HepG2 (cell line): Measurements from ENCODE around the gene PSMD1. TPM values are rescaled to one million over a fixed set of nuclear protein-coding genes. Genes with fewer than 3 reads are reported as not detected.

ENCODE experiments used
- NR2C2 ChIP-seq: sonication (generic); formaldehyde crosslinking; IDR thresholded peaks from 2 replicates; pipeline ENCODE4 v1.4.0; 2020; ENCODE audit warnings: missing genetic modification reagents, mild to moderate bottlenecking, moderate library complexity, borderline replicate concordance
- SMARCE1 ChIP-seq: fragments of 450-650 bp; IDR thresholded peaks from 2 replicates; pipeline ENCODE4 v1.6.1; 2017; ENCODE audit warnings: borderline replicate concordance
- SOX6 ChIP-seq, 2 experiments: fragments of 450-650 bp in 1 of 2; sonication (generic) in 1 of 2; formaldehyde crosslinking in 1 of 2; IDR thresholded peaks; 2 replicates each; pipeline versions ENCODE4 v1.4.0 to v1.6.1; 2017 to 2020; ENCODE audit warnings: antibody characterized with exemption in 1 of 2, mild to moderate bottlenecking in 1 of 2, missing genetic modification reagents in 1 of 2
- SP1 ChIP-seq, 2 experiments: fragments of 450-650 bp in 1 of 2; sonication (generic) in 1 of 2; formaldehyde crosslinking in 1 of 2; IDR thresholded peaks; 2 replicates each; pipeline versions ENCODE4 v1.4.0 to v1.6.1; 2016 to 2020; ENCODE audit warnings: missing genetic modification reagents in 1 of 2
- ZBTB42 ChIP-seq: sonication (generic); formaldehyde crosslinking; IDR thresholded peaks from 2 replicates; pipeline ENCODE4 v1.5.0; 2020; ENCODE audit warnings: mild to moderate bottlenecking, missing genetic modification reagents
- ZNF33B ChIP-seq: sonication (generic); formaldehyde crosslinking; IDR thresholded peaks from 2 replicates; pipeline ENCODE4 v1.5.1; 2020; ENCODE audit warnings: mild to moderate bottlenecking, missing genetic modification reagents
- ZNF367 ChIP-seq: sonication (generic); formaldehyde crosslinking; IDR thresholded peaks from 2 replicates; pipeline ENCODE4 v1.4.0; 2020; ENCODE audit warnings: missing genetic modification reagents, borderline replicate concordance
- ZNF501 ChIP-seq: sonication (generic); formaldehyde crosslinking; IDR thresholded peaks from 2 replicates; pipeline ENCODE4 v1.5.1; 2020; ENCODE audit warnings: mild to moderate bottlenecking, moderate library complexity, missing genetic modification reagents
- ZNF569 ChIP-seq: sonication (generic); formaldehyde crosslinking; IDR thresholded peaks from 2 replicates; pipeline ENCODE4 v1.5.0; 2020; ENCODE audit warnings: mild to moderate bottlenecking, missing genetic modification reagents, moderate library complexity, borderline replicate concordance
- ZNF605 ChIP-seq: sonication (generic); formaldehyde crosslinking; IDR thresholded peaks from 2 replicates; pipeline ENCODE4 v1.8.0; 2022; ENCODE audit warnings: mild to moderate bottlenecking, missing genetic modification reagents
- ZNF766 ChIP-seq: sonication (generic); formaldehyde crosslinking; IDR thresholded peaks from 2 replicates; pipeline ENCODE4 v1.5.0; 2020; ENCODE audit warnings: missing genetic modification reagents, borderline replicate concordance
- ZNF782 ChIP-seq: sonication (generic); formaldehyde crosslinking; IDR thresholded peaks from 2 replicates; pipeline ENCODE4 v1.4.0; 2020; ENCODE audit warnings: missing genetic modification reagents, mild to moderate bottlenecking, borderline replicate concordance
- ZNF788 ChIP-seq: sonication (generic); formaldehyde crosslinking; IDR thresholded peaks from 2 replicates; pipeline ENCODE4 v1.5.0; 2020; ENCODE audit warnings: mild to moderate bottlenecking, missing genetic modification reagents, borderline replicate concordance
- polyA plus RNA-seq, 8 experiments: library from polyadenylated mRNA; depleted of rRNA in 3 of 8; stranded (reverse) in 7 of 8; unstranded in 1 of 8; fragments of >200 nt; fragmentation: Illumina TruSeq in 4 of 8; extraction: Trizol in 4 of 8; gene quantifications; 2 replicates each; pipeline versions ENCODE4 v1.2.1 to v1.2.3, GENCODE V29; 2011 to 2016; ENCODE audit warnings: low read depth in 4 of 8, missing spikeins in 1 of 8, mixed read lengths in 1 of 8; ENCODE audit not compliant: insufficient read depth in 1 of 8
- total RNA-seq, 5 experiments: library from RNA; depleted of rRNA; stranded (reverse); fragments of >200 nt; fragmentation: Illumina TruSeq; extraction: Trizol; gene quantifications; 2 replicates each; pipeline ENCODE4 v1.2.3, GENCODE V29; 2016; ENCODE audit warnings: low read depth in 1 of 5
- TF ChIP-seq, protein P1 (sequence below): IDR thresholded peaks from 2 replicates; pipeline ENCODE4 v1.6.1; 2016
- TF ChIP-seq, protein P2 (sequence below): IDR thresholded peaks from 2 replicates; pipeline ENCODE4 v1.4.0; 2020; ENCODE audit warnings: mild to moderate bottlenecking, missing genetic modification reagents
- TF ChIP-seq, protein P3 (sequence below): IDR thresholded peaks from 2 replicates; pipeline ENCODE4 v1.6.1; 2018; ENCODE audit warnings: missing genetic modification reagents
- TF ChIP-seq, protein P4 (sequence below): sonication (generic); formaldehyde crosslinking; IDR thresholded peaks from 2 replicates; pipeline ENCODE4 v1.4.0; 2020; ENCODE audit warnings: missing genetic modification reagents

Gene PSMD1
- total and polyA plus RNA-seq, 2 of the 13 experiments (the other 11 are each of a cell fraction or from before 2014, with no cell fraction given): 136 to 191 TPM

DNA sequence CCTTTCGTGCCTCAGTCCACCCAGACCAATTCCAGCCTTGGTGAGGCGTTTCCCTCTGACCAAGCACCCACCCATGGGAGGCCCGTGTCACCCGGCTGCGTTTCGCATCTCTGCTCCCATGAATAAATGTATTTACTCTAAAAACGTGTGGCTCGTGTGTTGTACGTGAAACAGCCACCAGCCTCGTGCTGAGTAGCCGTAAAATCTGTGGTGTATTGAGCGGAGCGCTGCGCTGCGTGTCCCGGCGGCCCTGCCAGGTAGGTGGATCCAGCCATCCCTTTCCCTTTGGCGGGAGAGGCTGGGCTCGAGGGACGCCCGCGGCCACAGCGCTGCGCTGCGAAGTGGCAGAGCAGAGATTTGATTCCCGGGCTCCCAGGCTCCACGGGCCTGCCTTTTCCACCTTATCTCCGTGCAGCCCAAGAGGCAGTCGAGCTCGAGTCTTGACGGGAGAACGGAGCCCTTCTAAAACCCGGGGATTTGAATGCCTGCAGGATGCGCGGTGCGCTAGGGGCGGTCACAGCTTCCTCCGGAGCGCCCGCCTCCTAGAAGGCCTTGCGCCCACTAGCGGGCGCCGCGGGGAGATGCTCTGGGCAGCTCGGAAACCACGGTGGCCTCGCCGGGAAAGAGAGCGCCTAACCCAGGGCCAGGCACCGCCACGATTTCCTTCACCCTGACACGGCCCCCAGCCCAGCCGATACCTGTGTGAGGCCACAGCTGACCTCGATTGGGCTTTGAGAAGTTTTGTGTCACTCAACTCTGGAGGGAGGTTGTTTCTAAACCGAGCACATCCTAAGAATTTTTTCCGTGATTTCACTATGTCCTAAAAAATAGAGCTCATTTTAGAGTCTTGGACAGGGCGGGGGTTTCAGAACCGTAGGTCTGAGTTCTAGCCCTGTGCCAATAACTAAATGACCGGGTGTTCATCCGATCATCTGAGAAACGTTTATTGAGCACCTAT is 3.9 kb upstream of the PSMD1 start (continued):
- TF ChIP-seq ZNF788 (CRISPR knock-in tag): peak; percentile 73; the same call in 1 of the 2 replicates
- TF ChIP-seq, protein P1, sequence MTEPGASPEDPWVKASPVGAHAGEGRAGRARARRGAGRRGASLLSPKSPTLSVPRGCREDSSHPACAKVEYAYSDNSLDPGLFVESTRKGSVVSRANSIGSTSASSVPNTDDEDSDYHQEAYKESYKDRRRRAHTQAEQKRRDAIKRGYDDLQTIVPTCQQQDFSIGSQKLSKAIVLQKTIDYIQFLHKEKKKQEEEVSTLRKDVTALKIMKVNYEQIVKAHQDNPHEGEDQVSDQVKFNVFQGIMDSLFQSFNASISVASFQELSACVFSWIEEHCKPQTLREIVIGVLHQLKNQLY (CRISPR knock-in tag): peak; percentile 51; the same call in 1 of the 2 replicates
- peak; percentile 74; the same call in 1 of the 2 replicates for TF ChIP-seq ZNF33B (CRISPR knock-in tag)
- peak; percentile 15; the same call in 1 of the 2 replicates for TF ChIP-seq ZNF569 (CRISPR knock-in tag)
- TF ChIP-seq, protein P2, sequence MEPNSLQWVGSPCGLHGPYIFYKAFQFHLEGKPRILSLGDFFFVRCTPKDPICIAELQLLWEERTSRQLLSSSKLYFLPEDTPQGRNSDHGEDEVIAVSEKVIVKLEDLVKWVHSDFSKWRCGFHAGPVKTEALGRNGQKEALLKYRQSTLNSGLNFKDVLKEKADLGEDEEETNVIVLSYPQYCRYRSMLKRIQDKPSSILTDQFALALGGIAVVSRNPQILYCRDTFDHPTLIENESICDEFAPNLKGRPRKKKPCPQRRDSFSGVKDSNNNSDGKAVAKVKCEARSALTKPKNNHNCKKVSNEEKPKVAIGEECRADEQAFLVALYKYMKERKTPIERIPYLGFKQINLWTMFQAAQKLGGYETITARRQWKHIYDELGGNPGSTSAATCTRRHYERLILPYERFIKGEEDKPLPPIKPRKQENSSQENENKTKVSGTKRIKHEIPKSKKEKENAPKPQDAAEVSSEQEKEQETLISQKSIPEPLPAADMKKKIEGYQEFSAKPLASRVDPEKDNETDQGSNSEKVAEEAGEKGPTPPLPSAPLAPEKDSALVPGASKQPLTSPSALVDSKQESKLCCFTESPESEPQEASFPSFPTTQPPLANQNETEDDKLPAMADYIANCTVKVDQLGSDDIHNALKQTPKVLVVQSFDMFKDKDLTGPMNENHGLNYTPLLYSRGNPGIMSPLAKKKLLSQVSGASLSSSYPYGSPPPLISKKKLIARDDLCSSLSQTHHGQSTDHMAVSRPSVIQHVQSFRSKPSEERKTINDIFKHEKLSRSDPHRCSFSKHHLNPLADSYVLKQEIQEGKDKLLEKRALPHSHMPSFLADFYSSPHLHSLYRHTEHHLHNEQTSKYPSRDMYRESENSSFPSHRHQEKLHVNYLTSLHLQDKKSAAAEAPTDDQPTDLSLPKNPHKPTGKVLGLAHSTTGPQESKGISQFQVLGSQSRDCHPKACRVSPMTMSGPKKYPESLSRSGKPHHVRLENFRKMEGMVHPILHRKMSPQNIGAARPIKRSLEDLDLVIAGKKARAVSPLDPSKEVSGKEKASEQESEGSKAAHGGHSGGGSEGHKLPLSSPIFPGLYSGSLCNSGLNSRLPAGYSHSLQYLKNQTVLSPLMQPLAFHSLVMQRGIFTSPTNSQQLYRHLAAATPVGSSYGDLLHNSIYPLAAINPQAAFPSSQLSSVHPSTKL (CRISPR knock-in tag): peak; percentile 78
- TF ChIP-seq ZNF782 (CRISPR knock-in tag): peak; percentile 64
- peak; percentile 79 for TF ChIP-seq ZNF605
- peak; percentile 50; the same call in 1 of the 2 replicates for TF ChIP-seq ZBTB42
- 0 out of 2 replicates have a peak, but pooled peaks have one; percentile 74 for TF ChIP-seq ZNF766
- TF ChIP-seq, protein P3, sequence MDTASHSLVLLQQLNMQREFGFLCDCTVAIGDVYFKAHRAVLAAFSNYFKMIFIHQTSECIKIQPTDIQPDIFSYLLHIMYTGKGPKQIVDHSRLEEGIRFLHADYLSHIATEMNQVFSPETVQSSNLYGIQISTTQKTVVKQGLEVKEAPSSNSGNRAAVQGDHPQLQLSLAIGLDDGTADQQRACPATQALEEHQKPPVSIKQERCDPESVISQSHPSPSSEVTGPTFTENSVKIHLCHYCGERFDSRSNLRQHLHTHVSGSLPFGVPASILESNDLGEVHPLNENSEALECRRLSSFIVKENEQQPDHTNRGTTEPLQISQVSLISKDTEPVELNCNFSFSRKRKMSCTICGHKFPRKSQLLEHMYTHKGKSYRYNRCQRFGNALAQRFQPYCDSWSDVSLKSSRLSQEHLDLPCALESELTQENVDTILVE (CRISPR knock-in tag): no peak
- peak; percentile 50; the same call in 1 of the 2 replicates for TF ChIP-seq NR2C2
- peak; percentile 88 for TF ChIP-seq ZNF501 (CRISPR knock-in tag)
- no peak for TF ChIP-seq SOX6 (IDR thresholded peaks at IDR 0.05)
- peak; percentile 47; the same call in 1 of the 2 replicates for TF ChIP-seq SOX6 (CRISPR knock-in tag; IDR thresholded peaks at IDR 0.05)
- TF ChIP-seq SP1 (IDR thresholded peaks at IDR 0.05): no peak
- peak; percentile 76 for TF ChIP-seq SP1 (CRISPR knock-in tag; IDR thresholded peaks at IDR 0.05)
- TF ChIP-seq, protein P4, sequence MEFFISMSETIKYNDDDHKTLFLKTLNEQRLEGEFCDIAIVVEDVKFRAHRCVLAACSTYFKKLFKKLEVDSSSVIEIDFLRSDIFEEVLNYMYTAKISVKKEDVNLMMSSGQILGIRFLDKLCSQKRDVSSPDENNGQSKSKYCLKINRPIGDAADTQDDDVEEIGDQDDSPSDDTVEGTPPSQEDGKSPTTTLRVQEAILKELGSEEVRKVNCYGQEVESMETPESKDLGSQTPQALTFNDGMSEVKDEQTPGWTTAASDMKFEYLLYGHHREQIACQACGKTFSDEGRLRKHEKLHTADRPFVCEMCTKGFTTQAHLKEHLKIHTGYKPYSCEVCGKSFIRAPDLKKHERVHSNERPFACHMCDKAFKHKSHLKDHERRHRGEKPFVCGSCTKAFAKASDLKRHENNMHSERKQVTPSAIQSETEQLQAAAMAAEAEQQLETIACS (CRISPR knock-in tag): no peak
- no peak for TF ChIP-seq ZNF367
- no peak for TF ChIP-seq SMARCE1
